ENCODE measurements around the gene L3MBTL4. TPM values are rescaled to one million over a fixed set of nuclear protein-coding genes. Genes with fewer than 3 reads are reported as not detected.

The L3MBTL4 gene
- total and polyA plus RNA-seq, 5 experiments from 2014 or later: 0.13 to 0.85 (median 0.18) TPM; not detected in 2

DNA sequence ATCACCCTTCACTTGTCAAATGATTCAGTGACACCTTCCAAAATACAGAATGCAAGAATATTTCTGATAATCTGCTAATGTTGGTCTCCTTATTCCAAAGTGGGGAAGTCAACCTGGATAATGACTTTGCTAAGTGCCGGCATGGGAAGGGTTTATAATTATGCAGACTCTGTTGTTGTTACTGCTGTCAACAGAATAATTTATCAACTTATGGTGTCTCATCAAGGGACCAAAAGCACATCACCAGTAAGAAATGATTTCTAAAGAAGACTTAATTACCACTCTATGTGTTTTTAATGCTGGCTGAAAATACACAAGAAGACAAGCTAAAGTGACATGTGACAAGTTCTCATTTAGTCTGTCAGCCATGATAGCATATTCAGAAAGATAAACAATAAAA, 403.8 kb downstream of the L3MBTL4 start:
- H3K27ac Mint-ChIP-seq: no peak overlapping the region
- POLR2A ChIA-PET: no interaction called here
- peaks cover 0 to under 1% (median 0%) of the 10 kb centered on the region in 5 donors for H3K27me3 Mint-ChIP-seq
- H3K4me3 Mint-ChIP-seq: no peak overlapping the region
- DNase-seq (no peak), ATAC-seq (no peak)
- H3K4me1 Mint-ChIP-seq: no peaks in the 10 kb centered on the region
- no peaks in the 10 kb centered on the region for H3K9me3 Mint-ChIP-seq
- H3K36me3 Mint-ChIP-seq: no peaks in the 10 kb centered on the region

DNA sequence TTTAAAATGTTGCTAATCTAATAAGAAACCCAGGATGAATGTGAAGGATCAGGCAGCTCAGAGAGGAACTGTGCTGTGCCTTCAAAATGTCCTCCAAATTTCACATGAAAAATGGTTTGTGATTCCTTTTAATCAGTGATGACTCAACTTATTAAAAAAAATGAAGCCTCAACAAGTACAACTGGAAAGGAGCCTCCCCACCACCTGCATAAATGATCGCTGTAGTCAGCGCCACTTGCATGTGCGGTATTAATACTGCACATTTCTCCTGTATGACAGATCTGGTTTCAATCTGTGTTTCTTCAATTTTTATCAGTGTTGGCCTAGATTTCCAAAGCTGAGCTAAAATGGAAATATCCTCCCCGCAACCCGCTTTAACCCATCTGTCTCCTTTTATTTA, 404.4 kb downstream of the L3MBTL4 start:
- H3K27ac Mint-ChIP-seq: no peak overlapping the region
- DNase-seq (no peak), ATAC-seq (no peak)
- H3K27me3 Mint-ChIP-seq: peaks cover 0 to 3% (median 0%) of the 10 kb centered on the region in 5 donors
- H3K4me1 Mint-ChIP-seq: no peaks in the 10 kb centered on the region
- H3K4me3 Mint-ChIP-seq: no peak overlapping the region
- POLR2A ChIA-PET: no interaction called here
- no peaks in the 10 kb centered on the region for H3K36me3 Mint-ChIP-seq
- no peaks in the 10 kb centered on the region for H3K9me3 Mint-ChIP-seq

DNA sequence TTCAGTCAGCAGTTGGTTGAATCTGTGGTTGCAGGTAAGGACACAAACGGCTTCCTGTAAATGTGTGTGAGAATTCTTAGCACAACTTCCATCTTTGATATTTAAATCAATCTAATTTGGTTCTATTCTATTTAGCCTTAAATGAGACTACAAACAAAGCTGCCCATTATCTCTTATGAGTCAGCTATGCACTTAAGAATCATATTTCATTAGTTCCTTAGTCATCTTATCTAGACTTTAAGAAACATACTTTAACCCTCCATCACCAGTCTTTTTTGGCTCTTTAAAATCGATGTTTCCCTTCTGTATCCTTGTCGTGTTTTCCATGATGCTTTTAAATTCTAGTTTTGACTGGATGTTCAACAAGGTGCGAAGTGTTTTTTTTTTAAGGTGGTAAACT, 405.0 kb downstream of the L3MBTL4 start:
- Mint-ChIP-seq H3K27me3 (peaks cover 0 to 3% (median 0%) of the 10 kb centered on the region in 5 donors), H3K4me3 (no peak overlapping the region), H3K27ac (no peak overlapping the region), H3K4me1 (no peaks in the 10 kb centered on the region), H3K36me3 (no peaks in the 10 kb centered on the region), H3K9me3 (no peaks in the 10 kb centered on the region)
- ATAC-seq (no peak), DNase-seq (no peak)
- POLR2A ChIA-PET: no interaction called here

DNA sequence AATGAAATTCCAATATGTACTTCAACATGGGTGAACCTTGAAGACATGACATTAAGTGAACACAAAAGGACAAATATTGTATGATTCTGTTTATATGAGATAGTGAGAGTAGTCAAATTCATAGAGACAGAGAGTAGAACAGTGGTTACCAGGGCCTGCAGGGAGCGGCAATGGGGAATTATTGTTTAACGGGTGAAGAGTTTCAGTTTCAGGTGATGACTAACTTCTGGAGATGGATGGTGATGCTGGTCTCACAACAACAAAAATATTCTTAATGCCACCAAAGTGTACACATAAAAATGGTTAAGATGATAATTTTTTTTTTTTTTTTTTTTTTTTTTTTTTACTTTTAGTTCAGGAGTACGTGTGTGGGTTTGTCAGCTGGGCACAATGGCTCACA, 410.0 kb downstream of the L3MBTL4 start:
- no peak for ATAC-seq
- POLR2A ChIA-PET: no interaction called here
- H3K4me3 Mint-ChIP-seq: peak overlapping the region in 1 of 10 donors; percentile 37
- peaks cover 0 to 9% (median 6%) of the 10 kb centered on the region in 9 donors for H3K9me3 Mint-ChIP-seq
- DNase-seq: no peak
- peaks cover 0 to 9% (median 1%) of the 10 kb centered on the region in 5 donors for H3K27me3 Mint-ChIP-seq
- H3K4me1 Mint-ChIP-seq: no peaks in the 10 kb centered on the region
- H3K27ac Mint-ChIP-seq: no peak overlapping the region
- peaks cover 0 to 6% (median 2%) of the 10 kb centered on the region in 3 donors for H3K36me3 Mint-ChIP-seq

DNA sequence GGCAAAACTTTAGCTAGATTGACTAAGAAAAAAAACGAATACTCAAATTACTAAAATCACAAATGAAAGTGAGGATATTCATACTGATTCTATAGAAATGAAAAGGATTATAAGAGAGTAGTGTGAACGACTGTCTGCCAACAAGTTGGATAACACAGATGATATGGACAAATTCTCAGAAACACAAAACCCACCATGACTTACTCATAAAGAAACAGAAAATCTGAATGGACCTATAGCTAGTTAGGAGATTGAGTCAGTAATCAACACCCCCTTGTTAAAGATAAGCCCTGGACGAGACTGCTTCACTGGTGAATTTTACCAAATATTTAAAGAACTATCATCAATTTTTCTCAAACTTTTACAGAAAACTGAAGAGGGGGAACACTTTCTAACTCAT, 410.6 kb downstream of the L3MBTL4 start:
- peaks cover 0 to 9% (median 1%) of the 10 kb centered on the region in 5 donors for H3K27me3 Mint-ChIP-seq
- H3K27ac Mint-ChIP-seq: peak overlapping the region in 1 of 10 donors; percentile 26
- H3K9me3 Mint-ChIP-seq: peaks cover 0 to 15% (median 9%) of the 10 kb centered on the region in 9 donors
- peaks cover 0 to 9% (median 4%) of the 10 kb centered on the region in 3 donors for H3K36me3 Mint-ChIP-seq
- ATAC-seq (no peak), DNase-seq (no peak)
- no peaks in the 10 kb centered on the region for H3K4me1 Mint-ChIP-seq
- POLR2A ChIA-PET: no interaction called here
- no peak overlapping the region for H3K4me3 Mint-ChIP-seq

DNA sequence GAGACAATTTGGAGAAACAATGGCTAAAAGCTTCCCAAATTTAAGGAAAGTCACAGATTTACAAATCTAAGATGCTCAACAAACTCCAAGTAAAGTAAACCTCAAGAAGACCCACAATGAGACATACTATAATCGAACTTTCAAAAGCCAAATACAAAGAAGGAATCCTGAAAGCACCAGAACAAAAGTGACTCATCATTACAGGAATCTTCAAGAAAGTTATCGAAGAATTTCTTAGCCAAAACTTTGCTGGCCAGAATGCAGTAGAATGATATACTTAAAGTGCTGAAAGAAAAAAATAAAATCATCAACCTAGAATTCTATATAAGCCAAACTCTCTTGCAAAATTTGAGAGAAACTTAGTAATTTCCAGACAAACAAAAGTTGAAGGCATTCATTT, 412.8 kb downstream of the L3MBTL4 start:
- H3K9me3 Mint-ChIP-seq: peaks cover 2 to 19% (median 9%) of the 10 kb centered on the region in 9 donors
- H3K4me3 Mint-ChIP-seq: no peak overlapping the region
- no peak overlapping the region for H3K27ac Mint-ChIP-seq
- no peak for ATAC-seq
- POLR2A ChIA-PET: no interaction called here
- peaks cover 0 to 9% (median 1%) of the 10 kb centered on the region in 5 donors for H3K27me3 Mint-ChIP-seq
- peaks cover 0 to 9% (median 4%) of the 10 kb centered on the region in 3 donors for H3K36me3 Mint-ChIP-seq
- H3K4me1 Mint-ChIP-seq: no peaks in the 10 kb centered on the region
- DNase-seq: no peak

DNA sequence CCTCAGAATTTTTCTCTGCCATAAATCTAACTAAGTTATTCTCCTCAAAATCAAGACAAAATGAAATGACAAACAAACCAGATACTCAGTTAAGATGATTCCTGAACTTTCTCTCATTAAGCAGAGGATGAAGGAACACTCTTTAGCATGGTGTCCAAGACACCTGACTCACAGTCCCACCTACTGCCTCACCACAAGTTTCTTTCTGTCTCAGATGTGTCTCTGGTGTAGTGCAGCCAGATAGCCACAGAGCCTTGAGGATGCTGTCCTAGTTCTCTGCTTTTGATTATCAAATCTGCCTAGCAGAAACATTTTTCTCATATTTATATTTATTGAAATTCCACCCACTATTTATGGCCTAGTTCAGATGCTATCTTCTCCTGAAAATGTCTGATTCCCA, 415.8 kb downstream of the L3MBTL4 start:
- no peak overlapping the region for H3K4me3 Mint-ChIP-seq
- ATAC-seq (no peak), DNase-seq (no peak)
- H3K9me3 Mint-ChIP-seq: peaks cover 2 to 19% (median 9%) of the 10 kb centered on the region in 9 donors
- POLR2A ChIA-PET: no interaction called here
- H3K36me3 Mint-ChIP-seq: peaks cover 0 to 9% (median 4%) of the 10 kb centered on the region in 3 donors
- peaks cover 0 to 6% (median 0%) of the 10 kb centered on the region in 5 donors for H3K27me3 Mint-ChIP-seq
- no peaks in the 10 kb centered on the region for H3K4me1 Mint-ChIP-seq
- H3K27ac Mint-ChIP-seq: no peak overlapping the region

DNA sequence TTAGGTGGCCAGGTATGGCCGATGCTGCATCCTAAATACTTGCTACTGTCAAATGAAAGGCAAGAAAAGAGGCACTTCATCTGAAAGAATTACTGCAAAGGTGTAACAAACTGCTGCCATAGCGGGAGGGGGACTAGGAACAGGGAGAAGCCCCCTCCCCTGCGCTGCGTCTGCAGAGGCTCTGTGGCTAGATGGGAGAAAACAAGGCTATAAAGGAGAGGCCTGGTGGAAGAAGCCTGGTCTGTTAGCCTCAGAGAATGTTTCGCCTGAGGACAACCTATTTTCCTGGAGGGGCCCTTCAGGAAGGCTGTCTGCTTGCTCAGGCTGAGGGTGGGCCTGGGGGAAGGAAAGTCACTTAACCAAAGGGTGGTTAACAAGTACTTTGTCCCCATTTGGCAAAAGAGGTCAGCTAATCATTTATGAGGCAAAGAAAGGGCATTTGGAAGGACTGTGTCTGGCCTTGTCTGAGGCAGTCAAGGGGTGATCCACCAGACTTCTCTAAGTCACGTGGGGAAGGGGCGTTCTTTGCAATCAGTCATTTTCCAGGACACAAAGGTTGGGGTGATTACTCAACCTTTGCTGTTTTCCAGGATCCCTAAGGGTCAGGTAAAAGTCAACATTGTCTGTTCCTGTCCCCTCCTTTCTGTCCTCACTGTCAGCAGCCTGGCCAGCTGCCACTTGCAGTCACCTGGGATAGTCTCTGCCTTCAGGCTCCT, 416.4 kb downstream of the L3MBTL4 start:
- Mint-ChIP-seq H3K36me3 (peaks cover 0 to 9% (median 4%) of the 10 kb centered on the region in 3 donors), H3K4me3 (no peak overlapping the region), H3K27ac (no peak overlapping the region), H3K9me3 (peaks cover 2 to 19% (median 9%) of the 10 kb centered on the region in 9 donors), H3K4me1 (no peaks in the 10 kb centered on the region), H3K27me3 (peaks cover 0 to 6% (median 0%) of the 10 kb centered on the region in 5 donors)
- DNase-seq (no peak), ATAC-seq (no peak)
- POLR2A ChIA-PET: no interaction called here

DNA sequence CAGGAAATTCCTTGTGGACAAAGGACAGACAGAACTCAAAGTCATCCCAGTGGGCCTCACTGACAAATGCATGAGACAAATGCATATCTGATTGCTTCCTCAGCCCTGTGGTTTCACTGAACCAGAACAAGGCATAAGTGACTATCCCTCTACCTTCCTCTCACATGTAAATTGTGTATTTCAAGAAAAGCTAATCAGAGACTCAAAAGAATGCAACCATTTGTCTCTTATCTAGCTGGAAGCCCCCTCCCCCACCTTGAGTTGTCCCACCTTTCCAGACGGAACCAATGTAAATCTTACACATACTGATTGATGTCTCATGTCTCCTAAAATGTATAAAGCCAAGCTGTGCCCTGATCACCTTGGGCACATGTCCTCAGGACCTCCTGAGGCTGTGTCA, 417.4 kb downstream of the L3MBTL4 start:
- Mint-ChIP-seq H3K36me3 (peaks cover 0 to 9% (median 4%) of the 10 kb centered on the region in 3 donors), H3K27me3 (peaks cover 0 to 6% (median 0%) of the 10 kb centered on the region in 5 donors), H3K4me3 (no peak overlapping the region), H3K27ac (no peak overlapping the region), H3K4me1 (no peaks in the 10 kb centered on the region), H3K9me3 (peaks cover 2 to 19% (median 9%) of the 10 kb centered on the region in 9 donors)
- POLR2A ChIA-PET: no interaction called here
- ATAC-seq (no peak), DNase-seq (no peak)

DNA sequence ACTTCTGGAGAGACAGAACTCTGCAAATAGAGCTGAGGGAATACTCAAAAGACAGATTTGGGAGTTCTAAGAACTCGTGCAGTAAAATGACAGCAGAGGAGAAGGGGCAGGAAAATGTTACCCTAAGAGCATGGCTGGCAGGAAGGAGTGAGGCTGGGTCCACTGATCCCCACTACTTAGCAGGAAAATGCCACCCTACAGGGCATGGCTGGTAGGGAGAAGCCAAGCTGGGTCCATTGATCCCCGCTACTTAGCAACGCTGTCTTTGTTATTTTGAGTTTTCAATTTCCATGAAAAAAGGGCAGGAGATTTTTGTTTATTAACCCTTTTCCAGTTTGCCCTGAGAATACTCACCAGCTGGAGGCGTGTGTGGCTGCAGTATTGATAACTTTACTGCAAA, 419.1 kb downstream of the L3MBTL4 start:
- POLR2A ChIA-PET: no interaction called here
- Mint-ChIP-seq H3K9me3 (peaks cover 2 to 19% (median 7%) of the 10 kb centered on the region in 9 donors), H3K4me1 (no peaks in the 10 kb centered on the region), H3K27me3 (peaks cover 0 to 3% (median 0%) of the 10 kb centered on the region in 5 donors), H3K4me3 (no peak overlapping the region), H3K27ac (no peak overlapping the region), H3K36me3 (peaks cover 0 to 9% (median 4%) of the 10 kb centered on the region in 3 donors)
- ATAC-seq (no peak), DNase-seq (no peak)

DNA sequence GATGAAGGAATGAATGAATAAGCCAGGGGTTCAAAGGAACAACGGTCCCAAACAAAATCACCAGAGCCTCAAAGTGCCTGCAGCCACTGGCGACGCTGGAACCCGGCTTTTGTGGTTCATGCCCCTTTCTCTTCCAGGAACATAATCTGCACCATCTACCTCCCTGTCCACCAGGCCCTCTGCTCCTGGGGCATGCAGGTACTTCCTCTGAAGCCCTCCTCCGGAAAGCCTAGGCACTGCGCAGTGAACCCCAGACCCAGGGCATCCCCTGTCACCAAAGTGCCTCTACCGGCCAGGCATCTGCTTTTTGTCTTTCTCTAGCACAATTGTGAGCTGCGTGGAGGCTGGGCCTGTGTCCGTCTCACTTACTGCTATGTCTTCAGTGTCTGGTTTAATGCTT, 420.8 kb downstream of the L3MBTL4 start:
- no peaks in the 10 kb centered on the region for H3K36me3 Mint-ChIP-seq
- no peak for ATAC-seq
- DNase-seq: no peak
- no peak overlapping the region for H3K27ac Mint-ChIP-seq
- no peak overlapping the region for H3K4me3 Mint-ChIP-seq
- no peaks in the 10 kb centered on the region for H3K4me1 Mint-ChIP-seq
- POLR2A ChIA-PET: no interaction called here
- no peaks in the 10 kb centered on the region for H3K27me3 Mint-ChIP-seq
- H3K9me3 Mint-ChIP-seq: peaks cover 0 to 2% (median 0%) of the 10 kb centered on the region in 9 donors

DNA sequence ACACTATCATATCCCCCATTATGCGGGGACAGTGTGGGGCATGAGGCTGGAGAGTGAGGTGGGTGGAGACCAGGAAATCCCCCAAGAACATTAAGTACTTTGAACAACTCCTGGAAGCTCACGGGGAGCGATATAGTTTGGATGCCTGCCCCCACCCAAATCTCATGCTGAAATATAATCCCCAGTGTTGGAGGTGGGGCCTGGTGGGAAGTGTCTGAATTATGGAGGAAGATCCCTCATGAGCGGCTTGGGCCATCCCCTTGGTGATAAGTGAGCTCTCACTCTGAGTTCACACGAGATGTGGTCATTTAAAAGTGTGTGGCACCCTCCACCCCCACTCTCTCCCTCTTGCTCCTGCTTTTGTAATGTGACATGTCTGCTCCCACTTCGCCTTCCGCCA, 422.3 kb downstream of the L3MBTL4 start:
- Mint-ChIP-seq H3K4me3 (no peak overlapping the region), H3K27ac (no peak overlapping the region), H3K4me1 (no peaks in the 10 kb centered on the region), H3K27me3 (no peaks in the 10 kb centered on the region), H3K36me3 (no peaks in the 10 kb centered on the region), H3K9me3 (no peaks in the 10 kb centered on the region)
- POLR2A ChIA-PET: no interaction called here
- DNase-seq (no peak), ATAC-seq (no peak)

DNA sequence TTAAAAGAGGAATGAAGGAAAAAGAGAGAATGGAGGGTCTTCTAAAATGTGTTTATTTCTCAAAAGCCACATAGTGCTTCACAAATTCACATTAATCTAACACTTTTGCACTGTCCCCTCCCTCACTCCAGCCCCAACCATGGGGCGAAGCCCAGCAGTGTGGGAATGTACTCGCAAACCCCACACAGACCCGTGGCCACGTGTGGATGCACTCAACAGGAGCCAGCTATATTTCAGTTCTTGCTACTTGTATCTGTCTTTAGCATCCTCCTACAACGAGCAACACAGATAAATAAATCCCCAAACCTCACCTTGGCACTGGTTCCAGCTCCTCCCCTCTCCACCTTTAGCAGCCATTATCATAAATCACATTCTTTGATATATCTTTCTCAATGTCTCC, 427.5 kb downstream of the L3MBTL4 start:
- Mint-ChIP-seq H3K27ac (no peak overlapping the region), H3K9me3 (no peaks in the 10 kb centered on the region), H3K27me3 (peaks cover 0 to 3% (median 0%) of the 10 kb centered on the region in 5 donors), H3K4me3 (no peak overlapping the region), H3K4me1 (no peaks in the 10 kb centered on the region), H3K36me3 (no peaks in the 10 kb centered on the region)
- POLR2A ChIA-PET: no interaction called here
- DNase-seq: no peak
- ATAC-seq: no peak

All from naive thymus-derived CD8-positive, alpha-beta T cell (primary cell).